Right cardiac atrium (tissue), 5 donors: ENCODE data around the gene ZNF100. TPM values are rescaled to one million over a fixed set of nuclear protein-coding genes. Genes with fewer than 3 reads are reported as not detected.
"Not testable (repeated sequence)": the region's sequence is repeated elsewhere in the genome, so short reads cannot be mapped to it uniquely, and the experiment has no call there.

Experiments
- ATAC-seq, 2 donors: fragments of 200-7000 bp; cut with Tn5 transposase; one replicate each; pipeline versions ENCODE4 v1.8.0 to v1.9.1; 2020; ENCODE audit warnings: moderate library complexity in 2 of 2, mild to moderate bottlenecking in 1 of 2
- DNase-seq, 3 donors: peaks; one replicate each; pipeline ENCODE4 v3.0.0-alpha.2; 2020
- H3K27ac ChIP-seq: one replicate; pipeline ENCODE4 v1.5.1; 2013; ENCODE audit warnings: mild to moderate bottlenecking, low read length, control low read depth, moderate library complexity
- H3K27me3 ChIP-seq: one replicate; pipeline ENCODE4 v1.6.1; 2013; ENCODE audit not compliant: control insufficient read depth, insufficient read depth
- H3K4me1 ChIP-seq: one replicate; pipeline ENCODE4 v1.6.1; 2013; ENCODE audit warnings: low read length; ENCODE audit not compliant: control insufficient read depth, insufficient read depth
- H3K4me3 ChIP-seq: one replicate; pipeline ENCODE4 v1.5.1; 2013; ENCODE audit warnings: low read length, control low read depth
- H3K9me3 ChIP-seq: one replicate; pipeline ENCODE4 v1.6.1; 2013; ENCODE audit warnings: low read length; ENCODE audit not compliant: control insufficient read depth
- WGBS: extraction: QIAGEN DNeasy Blood & Tissue Kit; methylation state at CpG from one replicate; pipeline ENCODE4 v1.1.7; 2013; 5-methylcytosine and 5-hydroxymethylcytosine counted together
- intact Hi-C, 4 donors: fragments of 100-400 bp; cut with DNase I; formaldehyde crosslinking; loops; one replicate each; pipeline versions ENCODE4 v1.11.0 to v1.14.0; 2022 to 2023
- long read RNA-seq, 4 donors: library from polyadenylated mRNA; unstranded; transcript quantifications; one replicate each; pipeline ENCODE4 v2.0.0, GENCODE V29; 2020 to 2021
- polyA plus RNA-seq: library from polyadenylated mRNA; stranded (reverse); fragments of 200-250 nt; gene quantifications from one replicate; pipeline ENCODE4 v1.2.3, GENCODE V29; 2013
- total RNA-seq, 4 donors: library from RNA; stranded (reverse); fragmentation: NEBNext Ultra II Directional; extraction: Animal tissue kit (Norgen Biotek cat#: 25700); gene quantifications; one replicate each; pipeline ENCODE4 v1.2.1, GENCODE V29; 2021
- donor health status: healthy with polysubstance abuse.
- donor health status: DM: no; HTN: yes; CAD: no.
- donor health status: DM: no; HTN: no; CAD: no.
- donor health status: DM: no; HTN: yes; CAD: no; lungs with severe emphysema.
- donor health status: DM: yes; HTN: yes; CAD: no.

Gene ZNF100
- total RNA-seq (10 to 100 TPM in 1 of 4 donors, 1 to 10 TPM in 3; 3.9 to 10.2 (median 7.7) TPM), polyA plus RNA-seq (1.7 TPM)
- long read RNA-seq, donor 1, full-length matches to known transcripts: 3 of 6 reads
- long read RNA-seq, donor 1, partial matches to known transcripts: 0 of 6 reads
- long read RNA-seq, donor 1, other reads (novel, unspliced or antisense): 3 of 6 reads
- long read RNA-seq, donor 2, full-length matches to known transcripts: 3 of 6 reads
- long read RNA-seq, donor 2, partial matches to known transcripts: 0 of 6 reads
- long read RNA-seq, donor 2, other reads (novel, unspliced or antisense): 3 of 6 reads
- long read RNA-seq, donor 3, full-length matches to known transcripts: 17 of 31 reads
- long read RNA-seq, donor 3, partial matches to known transcripts: 0 of 31 reads
- long read RNA-seq, donor 3, other reads (novel, unspliced or antisense): 14 of 31 reads
- long read RNA-seq, donor 4, full-length matches to known transcripts: 3 of 6 reads
- long read RNA-seq, donor 4, partial matches to known transcripts: 0 of 6 reads
- long read RNA-seq, donor 4, other reads (novel, unspliced or antisense): 3 of 6 reads

DNA sequence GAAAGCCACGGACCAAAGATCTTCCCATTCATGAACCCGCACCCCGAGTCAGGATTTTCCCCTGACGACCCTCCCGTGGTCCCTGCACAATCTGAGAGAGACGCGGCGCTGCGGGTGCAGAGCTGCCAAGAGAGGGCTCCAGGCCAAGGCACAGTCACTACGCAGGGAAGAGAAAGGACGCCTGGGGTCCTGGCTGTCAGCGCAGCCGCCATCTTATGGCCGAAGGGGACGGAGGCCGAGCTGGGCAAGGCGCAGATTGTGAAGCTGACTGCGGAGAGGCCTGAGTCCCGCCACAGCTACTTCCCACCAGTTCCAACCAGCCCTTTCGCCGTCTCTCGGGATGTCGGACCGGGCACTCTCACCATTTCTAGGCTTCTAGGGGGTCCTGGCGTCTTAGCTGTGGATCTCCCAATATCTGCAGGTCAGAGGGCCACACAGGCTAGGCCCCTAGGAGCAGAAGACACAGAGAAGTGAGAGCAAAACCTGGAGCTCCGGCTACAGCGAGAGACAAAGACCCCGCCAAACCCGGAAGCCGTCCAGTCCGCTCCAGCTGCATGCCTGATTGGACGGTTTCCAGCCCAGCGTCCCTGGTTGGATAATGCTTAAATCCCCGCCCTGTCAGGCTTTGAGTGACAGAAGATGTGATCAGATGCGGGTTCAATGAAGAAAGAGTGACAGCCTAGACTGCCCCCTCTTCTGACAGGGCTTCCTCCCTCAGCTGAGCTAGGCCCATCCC, at the start of gene ZNF100:
TSS of gene ZNF100 (minus strand) at position 515 of the 736 bp plus-strand sequence. CDS start at position 365, 150 bp downstream.
- WGBS: under 1% methylated on average over 35 of the region's 35 CpGs
- H3K27ac ChIP-seq: peak within 1 kb of the TSS; percentile 96
- H3K4me1 ChIP-seq: no peaks in the 10 kb centered on the region
- no peaks in the 10 kb centered on the region for H3K27me3 ChIP-seq
- H3K4me3 ChIP-seq: peak within 1 kb of the TSS; percentile 88
- no peaks in the 10 kb centered on the region for H3K9me3 ChIP-seq
- peak; percentile 96 to 98 (median 97) for DNase-seq
- peak; percentile 99 for ATAC-seq
- intact Hi-C loops: no loop called here

DNA sequence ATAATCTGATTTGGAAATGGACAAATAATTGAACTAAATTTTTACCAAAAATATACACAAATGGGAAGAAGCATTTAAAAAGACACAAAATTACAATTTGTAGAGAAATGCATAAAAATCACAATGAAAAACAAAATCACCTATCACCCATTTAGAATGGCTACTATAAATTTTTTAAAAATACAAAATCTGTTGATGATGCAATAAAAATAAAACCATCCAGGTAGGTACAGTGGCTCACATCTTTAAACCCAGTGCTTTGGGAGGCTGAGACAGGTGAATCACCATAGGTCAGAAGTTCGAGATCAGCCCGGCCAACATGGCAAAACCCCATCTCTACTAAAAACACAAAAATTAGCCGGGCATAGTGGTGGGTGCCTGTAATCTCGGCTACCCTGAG, 45.1 kb upstream of the ZNF100 start:
- WGBS: 97% methylated on average over 4 of the region's 4 CpGs
- Histone ChIP-seq H3K4me3 (no peak overlapping the region), H3K27ac (no peak overlapping the region), H3K9me3 (peaks cover 8% of the 10 kb centered on the region), H3K27me3 (no peaks in the 10 kb centered on the region), H3K4me1 (no peaks in the 10 kb centered on the region)
- ATAC-seq: no peak
- DNase-seq: no peak
- intact Hi-C loops: no loop called here

DNA sequence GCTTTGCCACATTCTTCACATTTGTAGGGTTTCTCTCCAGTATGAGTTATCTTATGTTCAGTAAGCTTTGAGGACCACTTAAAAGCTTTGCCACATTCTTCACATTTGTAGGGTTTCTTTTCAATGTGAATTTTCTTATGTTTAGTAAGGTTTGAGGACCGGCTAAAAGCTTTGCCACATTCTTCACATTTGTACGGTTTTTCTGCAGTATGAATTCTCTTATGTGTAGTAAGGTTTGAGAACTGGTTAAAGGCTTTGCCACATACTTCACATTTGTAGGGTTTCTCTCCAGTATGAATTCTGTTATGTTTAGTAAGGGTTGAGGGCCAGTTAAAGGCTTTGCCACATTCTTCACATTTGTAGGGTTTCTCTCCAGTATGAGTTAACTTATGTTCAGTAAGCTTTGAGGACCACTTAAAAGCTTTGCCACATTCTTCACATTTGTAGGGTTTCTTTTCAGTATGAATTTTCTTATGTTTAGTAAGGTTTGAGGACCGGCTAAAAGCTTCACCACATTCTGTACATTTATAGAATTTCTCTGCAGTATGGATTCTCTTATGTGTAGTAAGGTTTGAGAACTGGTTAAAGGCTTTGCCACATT, 41.1 kb upstream of the ZNF100 start:
- intact Hi-C loops, H3K27me3 ChIP-seq, DNase-seq, H3K4me1 ChIP-seq, H3K9me3 ChIP-seq, ATAC-seq, H3K4me3 ChIP-seq, H3K27ac ChIP-seq: not testable (repeated sequence)
- 98% methylated on average over 3 of the region's 3 CpGs for WGBS

DNA sequence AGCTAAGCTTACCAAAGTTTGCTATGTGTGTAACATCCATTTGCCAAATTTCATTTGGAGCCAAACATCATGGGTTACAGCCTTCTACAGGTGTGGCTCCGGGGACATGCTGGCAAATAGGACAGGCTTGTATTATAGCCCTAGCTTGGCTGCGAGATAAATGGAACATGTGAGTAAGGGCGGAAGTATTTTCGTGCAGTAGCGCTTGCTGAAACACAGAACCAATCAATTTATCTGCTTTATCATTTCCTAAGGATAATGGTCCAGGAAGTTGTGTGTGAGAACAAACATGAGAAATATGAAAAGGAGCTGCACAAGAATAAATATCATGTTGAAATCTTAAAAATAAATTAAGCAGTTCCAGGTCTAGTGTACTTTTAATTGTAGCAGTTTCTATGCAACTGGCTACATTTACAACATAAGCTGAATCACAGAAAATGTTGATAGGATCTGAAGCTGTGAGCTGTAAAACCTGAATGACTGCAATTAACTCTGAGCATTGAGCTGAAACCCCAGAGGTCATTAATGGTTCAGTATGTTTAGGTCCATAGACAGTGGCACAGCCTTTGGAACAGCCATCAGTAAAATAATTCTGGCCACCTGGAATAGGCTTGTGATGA, 22.2 kb upstream of the ZNF100 start:
- H3K9me3 ChIP-seq: no peaks in the 10 kb centered on the region
- ATAC-seq: no peak
- 76% methylated on average over 5 of the region's 5 CpGs for WGBS

DNA sequence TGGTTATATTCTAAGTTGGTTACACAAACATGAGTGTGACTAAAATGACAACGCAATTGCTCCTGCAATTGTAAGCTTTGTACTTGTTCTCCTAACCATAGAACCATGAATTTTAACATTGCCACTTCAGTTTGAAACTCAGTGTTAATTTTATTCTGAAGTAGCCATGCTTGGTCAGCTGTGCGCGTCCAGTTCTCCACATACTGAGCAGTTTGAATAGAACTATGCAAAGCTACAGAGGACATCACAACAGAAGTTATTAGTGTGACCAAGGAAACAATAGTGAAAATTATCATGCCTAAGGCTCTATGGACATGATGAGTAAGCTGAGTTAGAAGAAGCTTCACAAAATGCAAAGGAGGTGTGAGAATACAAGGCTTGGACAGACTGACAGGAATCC, 19.6 kb upstream of the ZNF100 start:
- H3K9me3 ChIP-seq: no peaks in the 10 kb centered on the region
- WGBS: 95% methylated on average over 3 of the region's 3 CpGs
- H3K4me3 ChIP-seq: no peak overlapping the region
- no peaks in the 10 kb centered on the region for H3K27me3 ChIP-seq
- H3K27ac ChIP-seq: no peak overlapping the region
- DNase-seq (no peak), ATAC-seq (no peak)
- intact Hi-C loops: no loop called here
- H3K4me1 ChIP-seq: no peaks in the 10 kb centered on the region

More for the DNA sequence above, 22.2 kb upstream of the ZNF100 start:
- no peak overlapping the region for H3K27ac ChIP-seq
- no peak overlapping the region for H3K4me3 ChIP-seq
- H3K4me1 ChIP-seq: no peaks in the 10 kb centered on the region
- no peaks in the 10 kb centered on the region for H3K27me3 ChIP-seq
- intact Hi-C loops: no loop called here
- DNase-seq: no peak

DNA sequence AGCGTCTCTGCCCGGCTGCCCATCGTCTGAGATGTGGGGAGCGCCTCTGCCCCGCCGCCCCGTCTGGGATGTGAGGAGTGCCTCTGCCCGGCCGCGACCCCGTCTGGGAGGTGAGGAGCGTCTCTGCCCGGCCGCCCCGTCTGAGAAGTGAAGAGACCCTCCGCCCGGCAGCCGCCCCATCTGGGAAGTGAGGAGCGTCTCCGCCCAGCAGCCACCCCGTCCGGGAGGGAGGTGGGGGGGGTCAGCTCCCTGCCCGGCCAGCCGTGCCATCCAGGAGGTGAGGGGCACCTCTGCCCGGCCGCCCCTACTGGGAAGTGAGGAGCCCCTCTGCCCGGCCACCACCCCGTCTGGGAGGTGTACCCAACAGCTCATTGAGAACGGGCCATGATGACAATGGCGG, 8.4 kb upstream of the ZNF100 start:
- ATAC-seq, H3K27ac ChIP-seq, H3K4me3 ChIP-seq, H3K4me1 ChIP-seq, H3K27me3 ChIP-seq, DNase-seq, H3K9me3 ChIP-seq, intact Hi-C loops: not testable (repeated sequence)
- 89% methylated on average over 21 of the region's 30 CpGs for WGBS

DNA sequence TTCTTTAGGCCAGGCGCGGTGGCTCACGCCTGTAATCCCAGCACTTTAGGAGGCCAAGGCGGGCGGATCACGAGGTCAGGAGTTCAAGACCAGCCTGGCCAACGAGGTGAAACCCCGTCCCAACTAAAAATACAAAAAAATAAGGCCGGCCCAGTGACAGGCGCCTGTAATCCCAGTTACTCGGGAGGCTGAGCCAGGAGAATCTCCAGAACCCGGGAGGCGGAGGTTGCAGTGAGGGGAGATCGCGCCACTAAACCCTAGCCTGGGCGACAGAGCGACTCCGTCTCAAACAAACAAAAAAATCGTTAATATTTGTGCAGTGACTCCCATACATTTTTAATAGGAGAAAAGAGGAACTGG, 694 bp downstream of the ZNF100 start:
- DNase-seq, H3K9me3 ChIP-seq: not testable (repeated sequence)
- ATAC-seq: peak; percentile 15 to 17

DNA sequence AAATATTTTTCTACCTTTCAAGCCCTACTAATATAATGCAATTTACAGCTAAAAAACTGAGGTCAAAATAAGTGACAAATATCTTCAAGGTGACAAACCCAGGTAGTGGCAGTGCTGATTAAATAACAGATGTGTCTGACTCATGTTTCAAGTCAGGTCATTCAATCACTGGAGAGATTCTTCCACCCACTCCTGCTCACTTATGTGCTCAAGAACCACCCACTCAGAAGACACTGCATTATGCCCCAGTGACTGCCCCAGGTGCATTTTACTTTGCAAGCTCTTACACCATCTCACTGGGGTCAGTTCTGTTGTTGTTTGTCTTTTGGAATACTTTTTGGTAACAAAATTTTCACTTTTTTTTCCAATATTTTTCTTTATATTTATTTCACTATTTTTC, 2.2 kb downstream of the ZNF100 start:
- no peaks in the 10 kb centered on the region for H3K27me3 ChIP-seq
- no peaks in the 10 kb centered on the region for H3K9me3 ChIP-seq
- DNase-seq (no peak), ATAC-seq (no peak)
- no peak overlapping the region for H3K27ac ChIP-seq
- H3K4me1 ChIP-seq: no peaks in the 10 kb centered on the region
- intact Hi-C loops: no loop called here
- H3K4me3 ChIP-seq: no peak overlapping the region

More for the DNA sequence above, 694 bp downstream of the ZNF100 start:
- intact Hi-C loops, H3K4me1 ChIP-seq, H3K27me3 ChIP-seq, H3K27ac ChIP-seq: not testable (repeated sequence)
- peak overlapping the region; percentile 88 for H3K4me3 ChIP-seq
- WGBS: 1% methylated on average over 19 of the region's 19 CpGs

DNA sequence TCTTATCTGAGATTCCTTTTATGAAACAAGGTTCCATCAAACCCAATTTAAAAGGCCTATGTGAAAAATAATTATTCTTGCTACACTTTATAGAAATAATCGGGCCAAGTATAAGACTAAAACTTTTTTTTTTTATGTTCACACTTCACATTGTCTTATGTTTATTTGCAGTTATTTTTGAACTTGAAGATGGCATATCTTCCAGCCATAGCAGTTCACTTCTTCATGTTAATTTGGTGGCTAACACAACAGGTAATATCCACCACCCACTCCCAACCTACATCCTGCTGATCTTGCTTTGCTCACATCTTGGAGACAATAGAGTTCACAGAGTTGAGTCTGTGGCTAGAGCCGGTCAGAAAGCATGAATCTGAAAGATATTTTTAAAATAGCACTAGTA, 5.8 kb downstream of the ZNF100 start:
- WGBS: 69% methylated on average over 2 of the region's 2 CpGs
- H3K4me1 ChIP-seq, H3K4me3 ChIP-seq, ATAC-seq, H3K27me3 ChIP-seq, intact Hi-C loops, H3K9me3 ChIP-seq, DNase-seq, H3K27ac ChIP-seq: not testable (repeated sequence)

DNA sequence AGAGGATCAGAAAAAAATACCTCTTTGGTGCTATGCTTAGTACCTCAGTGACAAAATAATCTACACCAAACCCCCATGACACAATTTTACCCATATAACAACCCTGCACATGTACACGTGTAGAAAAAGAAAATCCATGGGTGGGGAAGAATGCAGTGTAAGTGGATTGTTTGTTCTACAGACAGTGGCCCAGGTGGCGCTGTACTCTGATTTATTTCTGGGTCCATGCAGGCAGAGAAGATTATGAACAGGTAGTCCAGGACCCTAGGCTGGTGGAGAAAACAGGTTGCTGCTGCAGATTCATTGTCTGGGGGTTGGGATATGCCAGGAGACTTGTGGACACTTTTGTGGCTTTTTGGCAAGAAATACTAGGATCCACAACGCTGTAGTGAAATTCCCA, 9.1 kb downstream of the ZNF100 start:
- intact Hi-C loops: no loop called here
- whole genome bisulfite sequencing: 90% methylated on average over 3 of the region's 3 CpGs
- H3K27ac ChIP-seq: no peak overlapping the region

More for the DNA sequence above, 9.1 kb downstream of the ZNF100 start:
- H3K4me3 ChIP-seq: no peak overlapping the region
- H3K9me3 ChIP-seq: no peaks in the 10 kb centered on the region
- no peaks in the 10 kb centered on the region for H3K4me1 ChIP-seq
- no peak for DNase-seq
- H3K27me3 ChIP-seq: no peaks in the 10 kb centered on the region
- no peak for ATAC-seq
